ENCODE measurements around the gene IDH3G. TPM values are rescaled to one million over a fixed set of nuclear protein-coding genes. Genes with fewer than 3 reads are reported as not detected.

Gene IDH3G
- total and polyA plus RNA-seq, 4 donors, result 23.3 to 40.9 (median 31.1) TPM

DNA sequence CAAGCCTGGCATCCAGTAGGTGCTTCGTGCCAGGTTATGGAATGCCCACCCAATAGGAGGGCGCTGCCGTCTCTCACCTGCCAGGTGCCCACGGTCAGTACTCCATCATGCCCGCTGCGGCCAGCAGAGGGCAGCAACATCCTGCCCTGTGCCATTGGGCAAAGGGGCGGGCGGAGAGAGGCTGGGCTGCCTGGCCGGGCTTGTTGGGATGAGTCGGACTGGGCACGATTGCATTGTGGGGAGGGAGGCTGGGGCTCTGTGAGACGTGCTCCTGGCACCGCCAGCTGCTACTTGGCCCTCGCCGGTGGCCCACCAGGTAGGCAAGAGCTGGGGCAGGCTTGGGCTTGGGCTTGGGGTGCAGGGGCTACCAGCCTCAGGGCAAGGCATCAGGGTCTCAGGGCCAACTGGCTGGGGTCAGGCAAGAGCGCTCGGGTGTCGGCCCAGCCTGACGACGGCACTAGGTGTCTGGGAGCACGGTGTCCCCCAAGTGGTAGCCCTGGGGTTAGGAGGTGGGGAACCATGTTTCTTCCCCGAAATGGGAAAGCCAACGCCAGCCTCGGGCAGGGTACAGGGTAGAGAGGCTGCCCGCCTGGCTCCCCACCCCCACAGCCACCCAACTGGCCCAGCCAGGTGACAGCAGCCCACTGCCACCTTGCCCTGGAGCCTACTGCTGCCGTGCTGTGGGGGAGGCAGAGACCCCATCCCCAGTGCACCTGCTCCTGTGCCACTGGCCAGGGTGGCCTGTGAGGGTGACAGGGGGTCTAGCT lies 30.0 kb downstream of the IDH3G start, which contains the start of gene PLXNB3:
Gene PLXNB3 (plus strand): TSS at position 261 of the 767 bp plus-strand sequence. CDS start 1,287 bp downstream, outside the sequence.
- Histone ChIP-seq H3K4me1 (ENCODE audit: control insufficient read depth in 4 of 4, insufficient read depth in 4 of 4, low read length in 3 of 4) (peaks cover 0 to 7% (median 0%) of the 10 kb centered on the region in 4 donors), H3K27me3 (ENCODE audit: control insufficient read depth in 4 of 4, insufficient read depth in 4 of 4, low read length in 3 of 4) (no peaks in the 10 kb centered on the region), H3K27ac (ENCODE audit: low read depth in 1 of 2, low read length in 2 of 2) (no peak within 1 kb of the TSS), H3K9me3 (ENCODE audit: control insufficient read depth in 4 of 4, low read length in 3 of 4) (no peaks in the 10 kb centered on the region), H3K36me3 (ENCODE audit: control insufficient read depth in 4 of 4, insufficient read depth in 3 of 4, low read depth in 1 of 4, low read length in 3 of 4) (no peaks in the 10 kb centered on the region), H3K4me3 (ENCODE audit: low read depth in 1 of 3, low read length in 3 of 3) (no peak within 1 kb of the TSS), H3K9ac (ENCODE audit: low read depth in 1 of 2, low read length in 2 of 2) (no peak within 1 kb of the TSS)
- WGBS, result 25% methylated on average over 26 of the region's 26 CpGs
- DNase-seq (ENCODE audit: low spot score), result peak; percentile 73
- peak; percentile 87 to 97 for TF ChIP-seq RAD21 (IDR thresholded peaks at IDR 0.05)
- no peak for TF ChIP-seq RXRA (IDR thresholded peaks at IDR 0.05)
- TF ChIP-seq YY1 (IDR thresholded peaks at IDR 0.05), result no peak
- TF ChIP-seq, protein P1, sequence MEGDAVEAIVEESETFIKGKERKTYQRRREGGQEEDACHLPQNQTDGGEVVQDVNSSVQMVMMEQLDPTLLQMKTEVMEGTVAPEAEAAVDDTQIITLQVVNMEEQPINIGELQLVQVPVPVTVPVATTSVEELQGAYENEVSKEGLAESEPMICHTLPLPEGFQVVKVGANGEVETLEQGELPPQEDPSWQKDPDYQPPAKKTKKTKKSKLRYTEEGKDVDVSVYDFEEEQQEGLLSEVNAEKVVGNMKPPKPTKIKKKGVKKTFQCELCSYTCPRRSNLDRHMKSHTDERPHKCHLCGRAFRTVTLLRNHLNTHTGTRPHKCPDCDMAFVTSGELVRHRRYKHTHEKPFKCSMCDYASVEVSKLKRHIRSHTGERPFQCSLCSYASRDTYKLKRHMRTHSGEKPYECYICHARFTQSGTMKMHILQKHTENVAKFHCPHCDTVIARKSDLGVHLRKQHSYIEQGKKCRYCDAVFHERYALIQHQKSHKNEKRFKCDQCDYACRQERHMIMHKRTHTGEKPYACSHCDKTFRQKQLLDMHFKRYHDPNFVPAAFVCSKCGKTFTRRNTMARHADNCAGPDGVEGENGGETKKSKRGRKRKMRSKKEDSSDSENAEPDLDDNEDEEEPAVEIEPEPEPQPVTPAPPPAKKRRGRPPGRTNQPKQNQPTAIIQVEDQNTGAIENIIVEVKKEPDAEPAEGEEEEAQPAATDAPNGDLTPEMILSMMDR (IDR thresholded peaks at IDR 0.05; ENCODE audit: low read depth, low read length, missing input control), result peak; percentile 80
- no peak for TF ChIP-seq JUND (IDR thresholded peaks at IDR 0.05)
- TF ChIP-seq, protein P2, sequence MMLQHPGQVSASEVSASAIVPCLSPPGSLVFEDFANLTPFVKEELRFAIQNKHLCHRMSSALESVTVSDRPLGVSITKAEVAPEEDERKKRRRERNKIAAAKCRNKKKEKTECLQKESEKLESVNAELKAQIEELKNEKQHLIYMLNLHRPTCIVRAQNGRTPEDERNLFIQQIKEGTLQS (IDR thresholded peaks at IDR 0.05), result no peak
- TF ChIP-seq NR2F2 (IDR thresholded peaks at IDR 0.05), result no peak
- TF ChIP-seq SP1 (IDR thresholded peaks at IDR 0.05), result no peak
- TF ChIP-seq, protein P3, sequence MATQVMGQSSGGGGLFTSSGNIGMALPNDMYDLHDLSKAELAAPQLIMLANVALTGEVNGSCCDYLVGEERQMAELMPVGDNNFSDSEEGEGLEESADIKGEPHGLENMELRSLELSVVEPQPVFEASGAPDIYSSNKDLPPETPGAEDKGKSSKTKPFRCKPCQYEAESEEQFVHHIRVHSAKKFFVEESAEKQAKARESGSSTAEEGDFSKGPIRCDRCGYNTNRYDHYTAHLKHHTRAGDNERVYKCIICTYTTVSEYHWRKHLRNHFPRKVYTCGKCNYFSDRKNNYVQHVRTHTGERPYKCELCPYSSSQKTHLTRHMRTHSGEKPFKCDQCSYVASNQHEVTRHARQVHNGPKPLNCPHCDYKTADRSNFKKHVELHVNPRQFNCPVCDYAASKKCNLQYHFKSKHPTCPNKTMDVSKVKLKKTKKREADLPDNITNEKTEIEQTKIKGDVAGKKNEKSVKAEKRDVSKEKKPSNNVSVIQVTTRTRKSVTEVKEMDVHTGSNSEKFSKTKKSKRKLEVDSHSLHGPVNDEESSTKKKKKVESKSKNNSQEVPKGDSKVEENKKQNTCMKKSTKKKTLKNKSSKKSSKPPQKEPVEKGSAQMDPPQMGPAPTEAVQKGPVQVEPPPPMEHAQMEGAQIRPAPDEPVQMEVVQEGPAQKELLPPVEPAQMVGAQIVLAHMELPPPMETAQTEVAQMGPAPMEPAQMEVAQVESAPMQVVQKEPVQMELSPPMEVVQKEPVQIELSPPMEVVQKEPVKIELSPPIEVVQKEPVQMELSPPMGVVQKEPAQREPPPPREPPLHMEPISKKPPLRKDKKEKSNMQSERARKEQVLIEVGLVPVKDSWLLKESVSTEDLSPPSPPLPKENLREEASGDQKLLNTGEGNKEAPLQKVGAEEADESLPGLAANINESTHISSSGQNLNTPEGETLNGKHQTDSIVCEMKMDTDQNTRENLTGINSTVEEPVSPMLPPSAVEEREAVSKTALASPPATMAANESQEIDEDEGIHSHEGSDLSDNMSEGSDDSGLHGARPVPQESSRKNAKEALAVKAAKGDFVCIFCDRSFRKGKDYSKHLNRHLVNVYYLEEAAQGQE (IDR thresholded peaks at IDR 0.05), result no peak
- TF ChIP-seq, protein P4, sequence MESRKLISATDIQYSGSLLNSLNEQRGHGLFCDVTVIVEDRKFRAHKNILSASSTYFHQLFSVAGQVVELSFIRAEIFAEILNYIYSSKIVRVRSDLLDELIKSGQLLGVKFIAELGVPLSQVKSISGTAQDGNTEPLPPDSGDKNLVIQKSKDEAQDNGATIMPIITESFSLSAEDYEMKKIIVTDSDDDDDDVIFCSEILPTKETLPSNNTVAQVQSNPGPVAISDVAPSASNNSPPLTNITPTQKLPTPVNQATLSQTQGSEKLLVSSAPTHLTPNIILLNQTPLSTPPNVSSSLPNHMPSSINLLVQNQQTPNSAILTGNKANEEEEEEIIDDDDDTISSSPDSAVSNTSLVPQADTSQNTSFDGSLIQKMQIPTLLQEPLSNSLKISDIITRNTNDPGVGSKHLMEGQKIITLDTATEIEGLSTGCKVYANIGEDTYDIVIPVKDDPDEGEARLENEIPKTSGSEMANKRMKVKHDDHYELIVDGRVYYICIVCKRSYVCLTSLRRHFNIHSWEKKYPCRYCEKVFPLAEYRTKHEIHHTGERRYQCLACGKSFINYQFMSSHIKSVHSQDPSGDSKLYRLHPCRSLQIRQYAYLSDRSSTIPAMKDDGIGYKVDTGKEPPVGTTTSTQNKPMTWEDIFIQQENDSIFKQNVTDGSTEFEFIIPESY (IDR thresholded peaks at IDR 0.05), result no peak
- TF ChIP-seq, protein P5, sequence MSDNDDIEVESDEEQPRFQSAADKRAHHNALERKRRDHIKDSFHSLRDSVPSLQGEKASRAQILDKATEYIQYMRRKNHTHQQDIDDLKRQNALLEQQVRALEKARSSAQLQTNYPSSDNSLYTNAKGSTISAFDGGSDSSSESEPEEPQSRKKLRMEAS (IDR thresholded peaks at IDR 0.05), result no peak
- no peak for TF ChIP-seq TAF1 (conservative IDR thresholded peaks at IDR 0.05)
- no peak for TF ChIP-seq FOXA1 (IDR thresholded peaks at IDR 0.05)
- TF ChIP-seq GABPA (IDR thresholded peaks at IDR 0.05 in 1 of 2, conservative IDR thresholded peaks at IDR 0.05 in 1 of 2), result no peak
- no peak for TF ChIP-seq HNF4A (conservative IDR thresholded peaks at IDR 0.05)
- TF ChIP-seq HNF4G (IDR thresholded peaks at IDR 0.05), result no peak
